Parathyroid adenoma (tissue), 2 donors: ENCODE data around the gene NPY5R.

Source experiments
- H2AFZ ChIP-seq: fragments of 300-600 bp; sonication (generic); one replicate; pipeline ENCODE4 v1.7.0; 2017; ENCODE audit warnings: antibody characterized with exemption, mild to moderate bottlenecking
- H3K27ac ChIP-seq: fragments of 300-600 bp; sonication (generic); one replicate; pipeline ENCODE4 v1.7.0; 2017
- H3K27me3 ChIP-seq: fragments of 300-600 bp; sonication (generic); one replicate; pipeline ENCODE4 v1.7.0; 2017; ENCODE audit warnings: low read length; ENCODE audit not compliant: control insufficient read depth, insufficient read depth
- H3K36me3 ChIP-seq: fragments of 300-600 bp; sonication (generic); one replicate; pipeline ENCODE4 v1.7.0; 2017; ENCODE audit warnings: low read length; ENCODE audit not compliant: control insufficient read depth, insufficient read depth
- H3K4me1 ChIP-seq: fragments of 300-600 bp; sonication (generic); one replicate; pipeline ENCODE4 v1.7.0; 2017; ENCODE audit warnings: control low read depth
- H3K4me2 ChIP-seq: fragments of 300-600 bp; sonication (generic); one replicate; pipeline ENCODE4 v1.7.0; 2017; ENCODE audit warnings: low read length
- H3K4me3 ChIP-seq: fragments of 300-600 bp; sonication (generic); one replicate; pipeline ENCODE4 v1.7.0; 2017; ENCODE audit warnings: low read depth, low read length
- H3K79me2 ChIP-seq: fragments of 300-600 bp; sonication (generic); one replicate; pipeline ENCODE4 v1.7.0; 2017; ENCODE audit warnings: control low read depth
- H3K9ac ChIP-seq: fragments of 300-600 bp; sonication (generic); one replicate; pipeline ENCODE4 v1.7.0; 2017; ENCODE audit warnings: mild to moderate bottlenecking
- H3K9me3 ChIP-seq: fragments of 300-600 bp; sonication (generic); one replicate; pipeline ENCODE4 v1.7.0; 2017; ENCODE audit warnings: low read length; ENCODE audit not compliant: control insufficient read depth
- TF ChIP-seq, protein P1 (sequence below): fragments of 300-600 bp; sonication (generic); IDR thresholded peaks from one replicate; pipeline ENCODE4 v1.7.0; 2017; ENCODE audit warnings: antibody characterized with exemption, mild to moderate bottlenecking
- donor health status: primary hyperparathyroidism.

NPY5R gene

DNA sequence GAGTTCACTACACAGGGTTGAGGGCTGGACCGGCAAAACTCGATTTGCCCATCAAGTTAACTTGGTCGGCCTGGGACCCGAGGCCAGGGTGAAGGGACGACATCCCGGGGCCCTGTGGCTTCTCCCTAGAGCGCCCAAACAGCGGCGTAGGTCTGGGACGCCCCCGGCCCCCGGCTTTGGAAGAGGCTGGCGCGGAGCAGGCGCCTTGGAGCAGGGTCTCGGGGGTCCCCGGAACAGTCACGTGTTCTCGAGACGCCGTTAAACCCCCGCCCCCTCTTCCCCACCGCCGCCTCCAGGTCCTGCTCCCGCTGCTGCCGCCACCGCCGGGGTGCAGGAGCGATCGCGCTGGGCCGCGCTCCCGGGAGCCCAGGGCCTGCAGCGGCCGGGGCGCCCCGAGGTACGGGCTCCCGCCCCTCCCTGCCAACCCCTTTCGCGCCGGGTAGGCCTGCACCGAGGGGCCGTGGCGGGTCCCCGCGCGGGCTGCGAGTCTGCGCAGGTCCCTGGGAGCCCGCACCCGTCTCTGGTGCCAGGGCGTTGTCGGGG lies at the start of gene NPY5R:
Gene NPY5R (plus strand): TSS at position 289 of the 543 bp plus-strand sequence. CDS start 6,382 bp downstream, outside the sequence.
- H3K9me3 ChIP-seq, result no peaks in the 10 kb centered on the region
- TF ChIP-seq, protein P1, sequence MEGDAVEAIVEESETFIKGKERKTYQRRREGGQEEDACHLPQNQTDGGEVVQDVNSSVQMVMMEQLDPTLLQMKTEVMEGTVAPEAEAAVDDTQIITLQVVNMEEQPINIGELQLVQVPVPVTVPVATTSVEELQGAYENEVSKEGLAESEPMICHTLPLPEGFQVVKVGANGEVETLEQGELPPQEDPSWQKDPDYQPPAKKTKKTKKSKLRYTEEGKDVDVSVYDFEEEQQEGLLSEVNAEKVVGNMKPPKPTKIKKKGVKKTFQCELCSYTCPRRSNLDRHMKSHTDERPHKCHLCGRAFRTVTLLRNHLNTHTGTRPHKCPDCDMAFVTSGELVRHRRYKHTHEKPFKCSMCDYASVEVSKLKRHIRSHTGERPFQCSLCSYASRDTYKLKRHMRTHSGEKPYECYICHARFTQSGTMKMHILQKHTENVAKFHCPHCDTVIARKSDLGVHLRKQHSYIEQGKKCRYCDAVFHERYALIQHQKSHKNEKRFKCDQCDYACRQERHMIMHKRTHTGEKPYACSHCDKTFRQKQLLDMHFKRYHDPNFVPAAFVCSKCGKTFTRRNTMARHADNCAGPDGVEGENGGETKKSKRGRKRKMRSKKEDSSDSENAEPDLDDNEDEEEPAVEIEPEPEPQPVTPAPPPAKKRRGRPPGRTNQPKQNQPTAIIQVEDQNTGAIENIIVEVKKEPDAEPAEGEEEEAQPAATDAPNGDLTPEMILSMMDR, result no peak
- H3K79me2 ChIP-seq, result no peaks in the 10 kb centered on the region
- no peak within 1 kb of the TSS for H3K9ac ChIP-seq
- peak within 1 kb of the TSS; percentile 49 for H3K4me3 ChIP-seq
- H2AFZ ChIP-seq, result peak within 1 kb of the TSS; percentile 2
- peak within 1 kb of the TSS; percentile 71 for H3K4me2 ChIP-seq
- H3K27me3 ChIP-seq, result no peaks in the 10 kb centered on the region
- no peak within 1 kb of the TSS for H3K27ac ChIP-seq
- no peaks in the 10 kb centered on the region for H3K4me1 ChIP-seq
- H3K36me3 ChIP-seq, result no peaks in the 10 kb centered on the region

DNA sequence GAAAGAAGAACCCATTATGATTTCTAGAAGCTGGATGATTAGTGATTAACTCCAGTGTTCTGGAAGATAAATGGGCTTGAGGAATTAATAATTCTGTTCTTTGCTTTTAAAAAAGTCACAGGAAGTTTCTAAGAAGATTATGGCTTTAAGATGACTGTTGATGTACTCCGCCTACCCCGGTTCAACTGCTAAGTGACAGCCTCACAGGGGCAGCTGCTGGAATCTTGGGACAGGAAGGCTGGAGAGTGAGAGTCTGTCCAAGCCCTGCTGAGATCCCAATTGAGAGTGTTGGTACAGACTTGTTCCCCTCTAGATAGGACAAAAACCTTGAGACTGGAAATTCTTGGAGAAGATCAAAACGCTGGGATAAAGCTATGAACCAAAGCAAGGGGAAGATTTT lies 48.6 kb upstream of the NPY5R start:
- Histone ChIP-seq H2AFZ (no peak overlapping the region), H3K9me3 (no peaks in the 10 kb centered on the region), H3K4me1 (no peaks in the 10 kb centered on the region), H3K27me3 (no peaks in the 10 kb centered on the region), H3K4me2 (no peak overlapping the region), H3K27ac (no peak overlapping the region), H3K9ac (no peak overlapping the region), H3K36me3 (no peaks in the 10 kb centered on the region), H3K79me2 (no peaks in the 10 kb centered on the region), H3K4me3 (no peak overlapping the region)
- TF ChIP-seq, protein P1, result no peak

DNA sequence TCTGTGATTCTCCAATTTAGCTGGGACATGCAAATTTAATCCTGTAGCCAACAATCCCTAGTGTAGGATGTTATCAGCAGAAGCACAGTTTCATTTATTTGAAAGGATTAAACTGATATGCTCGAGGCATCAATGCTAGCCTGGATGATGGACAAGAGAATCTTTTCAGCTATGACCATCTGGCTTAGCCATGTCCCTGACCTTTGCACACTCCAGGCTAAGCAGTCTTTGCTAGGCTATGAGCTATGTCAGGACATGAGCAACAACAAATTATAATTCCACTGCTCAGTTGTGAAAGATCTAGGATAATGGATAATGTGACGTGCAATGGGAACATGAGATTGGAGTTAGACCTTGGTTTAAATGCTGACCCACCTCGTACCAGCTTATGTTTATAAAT lies 43.2 kb upstream of the NPY5R start:
- Histone ChIP-seq H3K9me3 (no peaks in the 10 kb centered on the region), H3K4me1 (no peaks in the 10 kb centered on the region), H3K79me2 (no peaks in the 10 kb centered on the region), H3K27ac (no peak overlapping the region), H3K4me2 (no peak overlapping the region), H3K9ac (no peak overlapping the region), H3K4me3 (no peak overlapping the region), H2AFZ (no peak overlapping the region), H3K36me3 (no peaks in the 10 kb centered on the region), H3K27me3 (no peaks in the 10 kb centered on the region)
- TF ChIP-seq, protein P1, result no peak

DNA sequence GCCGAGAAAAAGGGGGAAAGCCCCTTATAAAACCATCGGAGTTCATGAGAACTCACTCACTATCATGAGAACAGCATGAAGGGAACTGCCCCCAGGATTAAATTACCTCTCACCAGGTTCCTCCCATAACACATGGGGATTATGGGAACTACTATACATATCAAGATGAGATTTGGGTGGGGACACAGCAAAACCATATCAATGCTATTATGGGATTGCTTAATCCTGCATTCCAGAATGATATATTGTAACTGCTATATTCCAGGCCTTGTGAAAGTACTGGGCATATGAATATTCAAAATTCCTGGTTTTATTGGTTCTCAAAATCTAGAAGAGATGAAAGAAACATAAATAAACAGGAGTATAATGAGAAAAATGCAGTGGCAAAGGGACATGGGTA lies 40.6 kb upstream of the NPY5R start:
- no peak overlapping the region for H3K4me2 ChIP-seq
- no peak overlapping the region for H2AFZ ChIP-seq
- TF ChIP-seq, protein P1, result no peak
- no peaks in the 10 kb centered on the region for H3K79me2 ChIP-seq
- H3K27me3 ChIP-seq, result no peaks in the 10 kb centered on the region
- no peak overlapping the region for H3K27ac ChIP-seq
- H3K4me3 ChIP-seq, result no peak overlapping the region
- H3K9me3 ChIP-seq, result no peaks in the 10 kb centered on the region
- H3K4me1 ChIP-seq, result no peaks in the 10 kb centered on the region
- no peak overlapping the region for H3K9ac ChIP-seq
- H3K36me3 ChIP-seq, result no peaks in the 10 kb centered on the region

DNA sequence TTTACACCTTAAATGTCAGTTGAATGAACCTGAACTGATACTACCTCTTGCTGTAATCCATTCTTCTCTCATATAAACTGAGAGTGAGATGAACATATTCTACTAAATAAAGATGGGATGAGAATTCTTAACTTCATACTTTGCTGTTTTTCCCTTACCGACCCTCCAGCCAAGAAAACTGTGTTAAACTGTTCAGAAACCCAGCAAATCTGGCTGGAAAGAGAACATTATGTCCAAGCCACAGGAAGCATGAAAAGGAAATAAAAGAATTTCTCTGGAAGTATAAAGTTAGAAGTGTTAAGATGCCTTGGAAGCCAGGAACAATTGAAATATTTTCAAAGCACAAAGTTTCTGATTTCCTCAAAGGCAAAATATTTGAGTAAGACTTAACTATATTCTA lies 34.2 kb upstream of the NPY5R start:
- no peak overlapping the region for H3K27ac ChIP-seq
- H3K9me3 ChIP-seq, result no peaks in the 10 kb centered on the region
- H3K4me3 ChIP-seq, result no peak overlapping the region
- no peak overlapping the region for H2AFZ ChIP-seq
- H3K36me3 ChIP-seq, result no peaks in the 10 kb centered on the region
- no peaks in the 10 kb centered on the region for H3K79me2 ChIP-seq
- H3K9ac ChIP-seq, result no peak overlapping the region
- H3K27me3 ChIP-seq, result no peaks in the 10 kb centered on the region
- TF ChIP-seq, protein P1, result no peak
- H3K4me2 ChIP-seq, result no peak overlapping the region
- no peaks in the 10 kb centered on the region for H3K4me1 ChIP-seq
